CD4-positive, CD25-positive, alpha-beta regulatory T cell (primary cell): ENCODE data around the gene PIK3IP1. TPM values are rescaled to one million over a fixed set of nuclear protein-coding genes. Genes with fewer than 3 reads are reported as not detected.

Source experiments
- ATAC-seq, 2 donors: fragments of 150-1000 bp; cut with Tn5 transposase; one replicate each; pipeline ENCODE4 v1.10.0; 2021; ENCODE audit warnings: low read depth in 2 of 2, moderate number of reproducible peaks in 2 of 2, moderate library complexity in 1 of 2
- DNase-seq, 3 donors: peaks; one replicate each; pipeline versions ENCODE4 v3.0.0 to v3.0.0-alpha.2; 2012 to 2022; ENCODE audit warnings: mixed read lengths in 1 of 3
- H3K27ac ChIP-seq: one replicate; pipeline ENCODE4 v1.7.0; 2013; ENCODE audit warnings: mild to moderate bottlenecking, low read length; ENCODE audit not compliant: insufficient read depth, poor library complexity, severe bottlenecking
- H3K27me3 ChIP-seq: one replicate; pipeline ENCODE4 v1.7.0; 2013; ENCODE audit warnings: low read length; ENCODE audit not compliant: control insufficient read depth, insufficient read depth
- H3K36me3 ChIP-seq: one replicate; pipeline ENCODE4 v1.7.0; 2013; ENCODE audit warnings: mild to moderate bottlenecking, low read length, moderate library complexity; ENCODE audit not compliant: control insufficient read depth, insufficient read depth
- H3K4me1 ChIP-seq: 2 replicates; pipeline ENCODE4 v1.7.0; 2013; ENCODE audit warnings: mild to moderate bottlenecking, low read length; ENCODE audit not compliant: insufficient read depth, control insufficient read depth, poor library complexity, severe bottlenecking
- H3K4me3 ChIP-seq: one replicate; pipeline ENCODE4 v1.7.0; 2013; ENCODE audit warnings: low read depth, mild to moderate bottlenecking, low read length, moderate library complexity
- H3K9me3 ChIP-seq, 2 experiments: 1 replicate in 1 of 2; 2 replicates in 1 of 2; pipeline ENCODE4 v1.7.0; 2013; ENCODE audit warnings: low read length in 2 of 2, mild to moderate bottlenecking in 1 of 2, moderate library complexity in 1 of 2; ENCODE audit not compliant: control insufficient read depth in 2 of 2
- H3K27ac Mint-ChIP-seq, 3 donors: one replicate each; pipeline ENCODE4 v1.8.0; 2020 to 2022; ENCODE audit warnings: mild to moderate bottlenecking in 3 of 3, mixed read lengths in 3 of 3, moderate library complexity in 2 of 3
- H3K27me3 Mint-ChIP-seq: one replicate; pipeline ENCODE4 v1.8.0; 2022; ENCODE audit warnings: mild to moderate bottlenecking, mixed read lengths
- H3K36me3 Mint-ChIP-seq: one replicate; pipeline ENCODE4 v1.8.0; 2020; ENCODE audit warnings: mixed read lengths
- H3K4me1 Mint-ChIP-seq, 4 donors: one replicate each; pipeline ENCODE4 v1.8.0; 2020 to 2022; ENCODE audit warnings: mixed read lengths in 4 of 4, mild to moderate bottlenecking in 1 of 4
- H3K4me3 Mint-ChIP-seq, 4 donors: one replicate each; pipeline ENCODE4 v1.8.0; 2020 to 2022; ENCODE audit warnings: mild to moderate bottlenecking in 4 of 4, mixed read lengths in 4 of 4, moderate library complexity in 3 of 4
- H3K9me3 Mint-ChIP-seq, 7 donors: one replicate each; pipeline ENCODE4 v1.8.0; 2020 to 2022; ENCODE audit warnings: mixed read lengths in 7 of 7, mild to moderate bottlenecking in 3 of 7, moderate library complexity in 2 of 7
- polyA plus RNA-seq, 4 donors: library from polyadenylated mRNA; unstranded; fragments of 300-500 nt; fragmentation: Illumina TruSeq; gene quantifications; one replicate each; pipeline ENCODE4 v1.2.3, GENCODE V29; 2021
- total RNA-seq: library from RNA; stranded (reverse); gene quantifications from one replicate; pipeline ENCODE4 v1.2.3, GENCODE V29; 2022

Gene PIK3IP1, protein sequence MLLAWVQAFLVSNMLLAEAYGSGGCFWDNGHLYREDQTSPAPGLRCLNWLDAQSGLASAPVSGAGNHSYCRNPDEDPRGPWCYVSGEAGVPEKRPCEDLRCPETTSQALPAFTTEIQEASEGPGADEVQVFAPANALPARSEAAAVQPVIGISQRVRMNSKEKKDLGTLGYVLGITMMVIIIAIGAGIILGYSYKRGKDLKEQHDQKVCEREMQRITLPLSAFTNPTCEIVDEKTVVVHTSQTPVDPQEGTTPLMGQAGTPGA
- total RNA-seq = 534 TPM
- 100 to 1,000 TPM; 425 to 700 (median 557) TPM for polyA plus RNA-seq

DNA sequence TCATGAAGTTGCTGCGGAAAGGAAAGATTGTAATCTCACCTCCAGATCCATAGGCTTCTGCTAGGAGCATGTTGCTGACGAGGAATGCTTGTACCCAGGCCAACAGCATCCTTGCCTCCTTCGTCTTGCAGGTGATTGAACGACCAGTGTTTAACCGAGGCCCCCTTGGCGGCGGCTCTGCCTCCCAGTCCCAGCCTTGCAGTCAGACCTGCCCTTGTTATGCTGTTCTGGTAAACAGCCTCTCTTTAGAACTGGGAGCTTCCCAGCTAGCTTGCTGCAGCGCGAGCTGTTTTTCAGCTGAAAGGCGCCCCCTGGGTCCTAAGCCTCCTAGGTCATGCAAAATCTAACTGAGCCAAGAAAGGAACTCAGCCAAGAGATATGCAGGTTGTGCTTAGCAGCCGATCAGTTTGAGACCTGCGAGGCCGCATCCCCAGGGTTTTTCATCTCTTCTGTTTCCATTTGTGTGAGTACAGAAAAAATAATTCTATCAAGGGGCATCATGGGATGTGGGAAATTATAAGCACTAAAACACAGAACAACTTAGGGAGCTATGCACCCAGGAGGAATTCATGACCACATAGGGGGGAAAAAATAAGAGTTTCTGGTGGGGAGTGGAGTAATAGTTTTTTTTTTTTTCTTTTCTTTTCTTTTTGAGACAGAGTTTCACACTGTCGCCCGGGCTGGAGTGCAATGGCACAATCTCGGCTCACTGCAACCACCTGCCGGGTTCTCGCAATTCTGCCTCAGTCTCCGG lies at the start of gene PIK3IP1:
Gene PIK3IP1 (minus strand): TSS at position 253 of the 754 bp plus-strand sequence. CDS start 144 bp downstream, at position 109.
- Mint-ChIP-seq H3K4me1 (peaks cover 27 to 73% (median 58%) of the 10 kb centered on the region in 4 donors), H3K27ac (peak within 1 kb of the TSS; percentile 98 to 99 (median 99)), H3K36me3 (peaks cover 50% of the 10 kb centered on the region), H3K27me3 (peaks cover 20% of the 10 kb centered on the region), H3K4me3 (peak within 1 kb of the TSS; percentile 95 to 99 (median 98)), H3K9me3 (peaks cover 0 to 5% (median 1%) of the 10 kb centered on the region in 7 donors)
- Histone ChIP-seq H3K9me3 (no peaks in the 10 kb centered on the region), H3K36me3 (peaks cover 25% of the 10 kb centered on the region), H3K27me3 (no peaks in the 10 kb centered on the region), H3K4me3 (peak within 1 kb of the TSS; percentile 100), H3K4me1 (peaks cover 69% of the 10 kb centered on the region), H3K27ac (peak within 1 kb of the TSS; percentile 99)
- ATAC-seq (peak; percentile 41 to 44), DNase-seq (peak; percentile 74 to 95 (median 86))

DNA sequence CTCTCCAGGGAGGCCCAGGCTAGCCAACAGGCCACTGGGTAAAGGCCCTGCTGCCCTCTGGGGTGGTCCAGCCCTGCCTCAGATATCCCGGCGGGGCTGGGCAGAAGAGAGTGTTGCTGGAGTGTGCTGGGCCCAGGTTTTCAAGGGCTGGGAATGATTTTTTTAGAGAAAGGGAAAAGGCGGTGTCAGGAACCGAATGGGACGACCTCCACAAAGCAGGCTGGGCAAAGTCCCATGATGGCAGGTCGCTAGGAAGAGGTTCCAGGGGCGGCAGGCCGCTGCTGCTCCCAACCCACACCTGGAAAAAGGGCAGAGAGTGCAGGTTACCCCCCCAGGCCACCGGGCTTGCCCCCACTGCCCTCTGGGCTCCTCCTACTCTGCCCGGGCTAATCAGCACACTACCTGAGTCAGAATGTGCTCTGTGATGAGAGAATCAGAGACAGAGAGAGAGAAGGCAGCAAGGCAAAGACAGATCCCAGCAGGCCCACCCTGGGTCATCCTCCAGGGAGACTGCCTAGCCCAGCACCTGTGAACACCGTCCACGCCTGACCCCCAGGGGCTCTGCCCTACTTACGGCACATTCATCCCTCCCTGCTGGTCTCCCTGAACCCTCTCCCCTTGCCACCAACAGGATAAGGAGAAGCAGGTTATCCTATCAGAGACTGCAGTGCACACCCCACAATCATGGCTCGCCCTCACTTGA lies 49.2 kb upstream of the PIK3IP1 start:
- H3K36me3 Mint-ChIP-seq = peaks cover 33% of the 10 kb centered on the region
- peaks cover 3 to 86% (median 64%) of the 10 kb centered on the region in 4 donors for H3K4me1 Mint-ChIP-seq
- Histone ChIP-seq H3K36me3 (peaks cover 60% of the 10 kb centered on the region), H3K27ac (no peak overlapping the region), H3K4me1 (peaks cover 58% of the 10 kb centered on the region), H3K9me3 (no peaks in the 10 kb centered on the region), H3K4me3 (no peak overlapping the region), H3K27me3 (no peaks in the 10 kb centered on the region)
- H3K9me3 Mint-ChIP-seq = peaks cover 0 to 1% (median 0%) of the 10 kb centered on the region in 7 donors
- ATAC-seq = no peak
- no peaks in the 10 kb centered on the region for H3K27me3 Mint-ChIP-seq
- peak overlapping the region; percentile 61 to 97 (median 76) for H3K4me3 Mint-ChIP-seq
- no peak for DNase-seq
- peak overlapping the region in 2 of 3 donors; percentile 47 to 83 for H3K27ac Mint-ChIP-seq

DNA sequence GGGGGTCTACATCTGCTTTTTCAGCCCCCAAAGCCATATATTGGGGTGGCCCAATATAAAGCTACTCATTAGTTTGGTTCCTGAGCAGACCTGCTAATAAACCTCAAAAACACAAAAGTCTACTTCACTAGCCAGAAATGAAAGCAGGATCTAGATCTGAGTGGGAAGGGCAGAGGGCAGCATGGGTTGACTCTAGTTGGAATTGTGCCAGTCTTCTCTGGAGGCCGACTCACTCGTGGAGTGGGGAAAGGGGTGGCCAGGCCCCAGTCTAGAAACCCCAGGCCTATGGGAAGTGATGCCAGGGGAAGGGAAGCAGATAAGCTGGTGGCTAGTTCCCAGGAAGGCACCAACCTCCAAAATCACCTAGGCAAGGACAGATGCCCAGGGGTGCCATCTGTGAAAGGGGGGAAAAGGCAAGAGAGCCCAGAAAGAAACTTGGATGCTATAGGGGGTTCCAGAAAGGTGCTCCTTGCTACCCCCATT lies 48.5 kb upstream of the PIK3IP1 start:
- ATAC-seq (no peak), DNase-seq (no peak)
- Histone ChIP-seq H3K36me3 (peaks cover 66% of the 10 kb centered on the region), H3K4me3 (no peak overlapping the region), H3K9me3 (no peaks in the 10 kb centered on the region), H3K4me1 (peaks cover 58% of the 10 kb centered on the region), H3K27ac (no peak overlapping the region), H3K27me3 (no peaks in the 10 kb centered on the region)
- H3K4me3 Mint-ChIP-seq = peak overlapping the region in 3 of 4 donors; percentile 48 to 75 (median 62)
- peaks cover 3 to 91% (median 64%) of the 10 kb centered on the region in 4 donors for H3K4me1 Mint-ChIP-seq
- H3K36me3 Mint-ChIP-seq = peaks cover 33% of the 10 kb centered on the region
- peaks cover 0 to 1% (median 0%) of the 10 kb centered on the region in 7 donors for H3K9me3 Mint-ChIP-seq
- peak overlapping the region in 2 of 3 donors; percentile 48 to 83 for H3K27ac Mint-ChIP-seq
- H3K27me3 Mint-ChIP-seq = no peaks in the 10 kb centered on the region

DNA sequence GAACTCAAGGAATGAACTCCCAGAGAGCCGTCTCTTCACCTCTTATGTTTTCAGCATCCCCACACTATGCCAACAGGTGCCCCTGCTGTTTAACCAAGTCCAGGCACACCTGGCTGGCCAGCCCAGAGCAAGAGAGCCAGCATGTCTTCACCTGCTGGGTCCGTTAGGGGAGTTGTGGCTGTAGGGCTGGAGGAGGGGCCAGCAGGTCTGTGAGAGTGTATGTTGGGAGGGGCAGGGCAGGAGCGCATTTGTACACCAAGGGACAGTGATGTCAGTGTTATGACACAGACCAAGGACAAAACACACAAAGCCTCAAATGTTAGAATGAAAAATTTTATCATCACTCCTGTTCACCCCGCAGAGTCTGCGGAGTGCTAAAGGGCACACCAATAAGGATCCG lies 48.1 kb upstream of the PIK3IP1 start:
- H3K4me1 ChIP-seq = peaks cover 58% of the 10 kb centered on the region
- no peaks in the 10 kb centered on the region for H3K27me3 ChIP-seq
- Mint-ChIP-seq H3K27ac (peak overlapping the region; percentile 48 to 83 (median 75)), H3K4me3 (peak overlapping the region; percentile 45 to 75 (median 55)), H3K27me3 (no peaks in the 10 kb centered on the region), H3K4me1 (peaks cover 3 to 92% (median 63%) of the 10 kb centered on the region in 4 donors), H3K36me3 (peaks cover 36% of the 10 kb centered on the region), H3K9me3 (peaks cover 0 to 1% (median 0%) of the 10 kb centered on the region in 7 donors)
- H3K9me3 ChIP-seq = no peaks in the 10 kb centered on the region
- no peak overlapping the region for H3K27ac ChIP-seq
- H3K36me3 ChIP-seq = peaks cover 71% of the 10 kb centered on the region
- DNase-seq = no peak
- no peak for ATAC-seq
- H3K4me3 ChIP-seq = no peak overlapping the region

DNA sequence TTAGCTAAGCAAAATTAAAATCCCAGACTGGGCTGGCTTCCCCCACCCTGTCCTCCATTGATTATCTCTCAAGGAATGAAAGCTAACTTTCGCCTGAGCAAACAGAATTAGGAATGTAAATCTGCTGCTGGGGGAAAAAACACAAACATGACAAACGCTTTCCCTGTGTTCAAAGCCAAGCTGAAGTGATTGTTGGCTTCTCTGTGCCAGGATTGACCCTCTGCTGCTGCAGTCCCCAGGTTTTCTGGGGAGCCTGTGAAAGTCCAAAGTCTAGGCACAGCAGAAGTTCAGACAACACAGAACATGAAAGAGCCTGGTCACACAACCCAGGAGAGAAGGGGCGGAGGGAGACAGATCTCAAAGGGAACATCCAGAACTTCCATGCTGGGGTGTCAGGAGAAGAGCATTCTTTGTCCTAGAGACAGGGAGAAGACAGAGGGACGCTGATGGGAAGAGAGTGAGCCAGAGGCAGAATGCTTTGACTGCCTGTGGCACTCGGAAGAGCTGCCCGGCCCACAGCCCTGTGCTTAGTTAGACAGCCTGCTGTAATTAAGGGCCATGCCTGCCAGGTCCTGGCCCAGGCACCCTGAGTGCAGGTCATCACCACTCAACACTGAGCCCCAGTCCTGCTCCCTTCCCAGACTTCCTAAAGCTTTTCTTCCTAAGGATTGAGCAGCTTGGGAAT lies 47.0 kb upstream of the PIK3IP1 start:
- Histone ChIP-seq H3K9me3 (no peaks in the 10 kb centered on the region), H3K4me1 (peaks cover 48% of the 10 kb centered on the region), H3K36me3 (peaks cover 82% of the 10 kb centered on the region), H3K27me3 (no peaks in the 10 kb centered on the region), H3K4me3 (no peak overlapping the region), H3K27ac (no peak overlapping the region)
- ATAC-seq (no peak), DNase-seq (no peak)
- Mint-ChIP-seq H3K27ac (peak overlapping the region in 2 of 3 donors; percentile 31 to 93), H3K9me3 (peaks cover 0 to 1% (median 0%) of the 10 kb centered on the region in 7 donors), H3K4me3 (peak overlapping the region in 3 of 4 donors; percentile 70 to 75 (median 72)), H3K4me1 (peaks cover 3 to 92% (median 61%) of the 10 kb centered on the region in 4 donors), H3K36me3 (peaks cover 47% of the 10 kb centered on the region), H3K27me3 (no peaks in the 10 kb centered on the region)

GRCh38 chr22:31337178-31337577 lies 44.9 kb upstream of the PIK3IP1 start:
- Mint-ChIP-seq H3K4me1 (peaks cover 3 to 87% (median 52%) of the 10 kb centered on the region in 4 donors), H3K4me3 (no peak overlapping the region), H3K36me3 (peaks cover 58% of the 10 kb centered on the region), H3K27me3 (no peaks in the 10 kb centered on the region), H3K9me3 (no peaks in the 10 kb centered on the region), H3K27ac (peak overlapping the region in 2 of 3 donors; percentile 39 to 62)
- Histone ChIP-seq H3K9me3 (no peaks in the 10 kb centered on the region), H3K36me3 (peaks cover 92% of the 10 kb centered on the region), H3K4me1 (peaks cover 26% of the 10 kb centered on the region), H3K4me3 (no peak overlapping the region), H3K27ac (peak overlapping the region; percentile 29), H3K27me3 (no peaks in the 10 kb centered on the region)
- ATAC-seq (peak in 1 of 2 donors; percentile 52), DNase-seq (peak in 1 of 3 donors; percentile 30)

DNA sequence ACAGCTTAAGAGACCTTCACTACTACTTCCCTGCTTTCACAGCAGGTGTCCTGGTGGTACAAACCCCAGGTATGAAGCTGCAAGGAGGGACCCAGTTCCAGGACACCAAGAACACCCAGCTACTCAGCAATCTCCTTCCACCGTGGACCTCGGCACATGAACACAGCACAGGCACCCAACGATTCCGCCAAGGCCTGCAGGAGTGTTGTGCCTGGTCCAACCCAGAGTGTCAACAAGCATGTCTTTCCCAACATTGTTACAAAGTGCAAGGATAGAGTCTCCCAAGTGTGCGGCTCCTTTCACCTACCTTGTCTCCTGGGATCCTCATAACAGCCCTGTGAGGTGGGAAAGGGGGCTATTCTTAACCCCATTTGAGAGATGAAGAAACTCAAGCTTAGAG lies 42.0 kb upstream of the PIK3IP1 start:
- DNase-seq (no peak), ATAC-seq (no peak)
- Histone ChIP-seq H3K4me3 (no peak overlapping the region), H3K9me3 (no peaks in the 10 kb centered on the region), H3K36me3 (peaks cover 89% of the 10 kb centered on the region), H3K27ac (no peak overlapping the region), H3K4me1 (peaks cover 7% of the 10 kb centered on the region), H3K27me3 (no peaks in the 10 kb centered on the region)
- H3K9me3 Mint-ChIP-seq = no peaks in the 10 kb centered on the region
- no peaks in the 10 kb centered on the region for H3K27me3 Mint-ChIP-seq
- H3K4me1 Mint-ChIP-seq = peaks cover 3 to 71% (median 41%) of the 10 kb centered on the region in 4 donors
- H3K27ac Mint-ChIP-seq = peak overlapping the region in 2 of 3 donors; percentile 58 to 88
- no peak overlapping the region for H3K4me3 Mint-ChIP-seq
- H3K36me3 Mint-ChIP-seq = peaks cover 62% of the 10 kb centered on the region
